Ascending aorta (tissue), 2 donors: ENCODE data around the gene NLGN1. TPM values are rescaled to one million over a fixed set of nuclear protein-coding genes. Genes with fewer than 3 reads are reported as not detected.
A peak's percentile ranks its signal among the peaks of the same experiment; 100 is the strongest.

Experiments
- DNase-seq, 2 donors: peaks; one replicate each; pipeline ENCODE4 v3.0.0-alpha.2; 2019; ENCODE audit warnings: low spot score in 2 of 2
- H3K27ac ChIP-seq, 2 donors: fragments of 200-600 bp; sonication (generic); one replicate each; pipeline ENCODE4 v1.5.1; 2016 to 2017; ENCODE audit warnings: mild to moderate bottlenecking in 1 of 2
- H3K27me3 ChIP-seq: fragments of 200-600 bp; sonication (generic); one replicate; pipeline ENCODE4 v1.5.1; 2017
- H3K36me3 ChIP-seq, 2 donors: fragments of 200-600 bp; sonication (generic); one replicate each; pipeline ENCODE4 v1.5.1; 2016
- H3K4me1 ChIP-seq, 2 donors: fragments of 200-600 bp; sonication (generic); one replicate each; pipeline ENCODE4 v1.5.1; 2016 to 2017; ENCODE audit warnings: mild to moderate bottlenecking in 1 of 2
- H3K4me3 ChIP-seq, 2 donors: fragments of 200-600 bp; sonication (generic); one replicate each; pipeline ENCODE4 v1.5.1; 2016 to 2017; ENCODE audit warnings: mild to moderate bottlenecking in 1 of 2
- H3K9me3 ChIP-seq, 2 donors: fragments of 200-600 bp; sonication (generic); one replicate each; pipeline ENCODE4 v1.5.1; 2016
- CTCF ChIP-seq, 3 experiments: fragments of 200-600 bp in 2 of 3; fragments of 450-650 bp in 1 of 3; sonication (generic) in 2 of 3; IDR thresholded peaks; one replicate each; pipeline ENCODE4 v1.5.1; 2016 to 2019; ENCODE audit warnings: antibody characterized with exemption in 3 of 3, mild to moderate bottlenecking in 1 of 3, moderate library complexity in 1 of 3
- intact Hi-C: fragments of 100-400 bp; cut with DNase I; formaldehyde crosslinking; loops from one replicate; pipeline ENCODE4 v1.15.1; 2023
- total RNA-seq: library from RNA; depleted of rRNA; stranded (reverse); fragments of >200 nt; gene quantifications from one replicate; pipeline ENCODE4 v1.1.0, GENCODE V29; 2016

Gene NLGN1
- total RNA-seq, 1 donor from 2014 or later = 5.2 TPM

- intact Hi-C loops = no loop called here
- Histone ChIP-seq H3K36me3 (no peaks in the 10 kb centered on the region), H3K27ac (no peak overlapping the region), H3K4me3 (no peak overlapping the region), H3K27me3 (no peaks in the 10 kb centered on the region), H3K9me3 (no peaks in the 10 kb centered on the region), H3K4me1 (no peaks in the 10 kb centered on the region)
- no peak for DNase-seq
- TF ChIP-seq CTCF (IDR thresholded peaks at IDR 0.05) = peak in 2 of 3 experiments; percentile 28 to 57
Measured at GRCh38 chr3:174125267-174125824, 727.8 kb downstream of the NLGN1 start.

GRCh38 chr3:174126990-174127758 is 729.6 kb downstream of the NLGN1 start:
- Histone ChIP-seq H3K27ac (no peak overlapping the region), H3K4me3 (no peak overlapping the region), H3K4me1 (no peaks in the 10 kb centered on the region), H3K9me3 (no peaks in the 10 kb centered on the region), H3K36me3 (no peaks in the 10 kb centered on the region), H3K27me3 (no peaks in the 10 kb centered on the region)
- intact Hi-C loops = no loop called here
- TF ChIP-seq CTCF (IDR thresholded peaks at IDR 0.05) = no peak
- no peak for DNase-seq

GRCh38 chr3:174132006-174132405 is 734.5 kb downstream of the NLGN1 start:
- intact Hi-C loops = no loop called here
- H3K4me1 ChIP-seq = no peaks in the 10 kb centered on the region
- DNase-seq = no peak
- no peak overlapping the region for H3K27ac ChIP-seq
- H3K27me3 ChIP-seq = no peaks in the 10 kb centered on the region
- H3K9me3 ChIP-seq = no peaks in the 10 kb centered on the region
- no peak for TF ChIP-seq CTCF (IDR thresholded peaks at IDR 0.05)
- H3K36me3 ChIP-seq = no peaks in the 10 kb centered on the region
- H3K4me3 ChIP-seq = no peak overlapping the region

- no peak for TF ChIP-seq CTCF (IDR thresholded peaks at IDR 0.05)
- Histone ChIP-seq H3K4me1 (no peaks in the 10 kb centered on the region), H3K27ac (no peak overlapping the region), H3K27me3 (no peaks in the 10 kb centered on the region), H3K4me3 (no peak overlapping the region), H3K9me3 (no peaks in the 10 kb centered on the region), H3K36me3 (no peaks in the 10 kb centered on the region)
- intact Hi-C loops = no loop called here
- no peak for DNase-seq
Measured at GRCh38 chr3:174132421-174133042, 735.0 kb downstream of the NLGN1 start.

GRCh38 chr3:174146008-174146407 is 748.5 kb downstream of the NLGN1 start:
- H3K27me3 ChIP-seq = no peaks in the 10 kb centered on the region
- DNase-seq = no peak
- H3K4me1 ChIP-seq = no peaks in the 10 kb centered on the region
- no peak overlapping the region for H3K27ac ChIP-seq
- H3K4me3 ChIP-seq = no peak overlapping the region
- no peak for TF ChIP-seq CTCF (IDR thresholded peaks at IDR 0.05)
- intact Hi-C loops = no loop called here
- no peaks in the 10 kb centered on the region for H3K36me3 ChIP-seq
- H3K9me3 ChIP-seq = no peaks in the 10 kb centered on the region
